OCI-LY1 (cell line): ENCODE data around the gene TEPSIN.

Experiments
- H2AFZ ChIP-seq: fragments of 200-600 bp; sonication (generic), shearing (Covaris generic); 2 replicates; pipeline ENCODE4 v1.6.0; 2014; ENCODE audit warnings: antibody characterized with exemption, mild to moderate bottlenecking, low read length
- H3F3A ChIP-seq: fragments of 200-600 bp; sonication (generic), shearing (Covaris generic); 2 replicates; pipeline ENCODE4 v1.6.0; 2014; ENCODE audit warnings: mild to moderate bottlenecking, antibody characterized with exemption, low read length, moderate library complexity; ENCODE audit not compliant: insufficient read depth
- H3K27ac ChIP-seq: fragments of 200-600 bp; sonication (generic); 2 replicates; pipeline ENCODE4 v1.5.1; 2014; ENCODE audit warnings: low read length, mixed run types, mild to moderate bottlenecking, low read depth; ENCODE audit not compliant: poor library complexity, severe bottlenecking
- H3K27me3 ChIP-seq: fragments of 200-600 bp; sonication (generic); 2 replicates; pipeline ENCODE4 v1.6.0; 2014; ENCODE audit warnings: antibody characterized with exemption, mild to moderate bottlenecking, low read length, moderate library complexity; ENCODE audit not compliant: insufficient read depth
- H3K36me3 ChIP-seq: fragments of 200-600 bp; sonication (generic); 2 replicates; pipeline ENCODE4 v1.6.1; 2014; ENCODE audit warnings: mild to moderate bottlenecking, antibody characterized with exemption, low read length, moderate library complexity, mixed read lengths; ENCODE audit not compliant: insufficient read depth
- H3K4me1 ChIP-seq: fragments of 200-600 bp; sonication (generic); 2 replicates; pipeline ENCODE4 v1.5.1; 2014; ENCODE audit warnings: mild to moderate bottlenecking, low read length, moderate library complexity; ENCODE audit not compliant: insufficient read depth, severe bottlenecking
- H3K4me2 ChIP-seq: fragments of 200-600 bp; sonication (generic), shearing (Covaris generic); 2 replicates; pipeline ENCODE4 v1.6.1; 2014; ENCODE audit warnings: low read length
- H3K4me3 ChIP-seq: fragments of 200-600 bp; sonication (generic); 2 replicates; pipeline ENCODE4 v1.5.1; 2014; ENCODE audit warnings: low read length, low read depth, mild to moderate bottlenecking, mixed read lengths; ENCODE audit not compliant: poor library complexity, severe bottlenecking
- H3K79me2 ChIP-seq: fragments of 200-600 bp; shearing (Covaris generic); 2 replicates; pipeline ENCODE4 v1.6.1; 2016; ENCODE audit warnings: mixed run types, low read length, mixed read lengths; ENCODE audit not compliant: insufficient read depth
- H3K9ac ChIP-seq: fragments of 200-600 bp; sonication (generic), shearing (Covaris generic); 2 replicates; pipeline ENCODE4 v1.6.1; 2014; ENCODE audit warnings: mild to moderate bottlenecking, low read length, mixed read lengths
- H3K9me2 ChIP-seq: fragments of 200-600 bp; sonication (generic), shearing (Covaris generic); 2 replicates; pipeline ENCODE4 v1.6.1; 2014; ENCODE audit warnings: low read depth, mild to moderate bottlenecking, low read length, mixed read lengths
- H3K9me3 ChIP-seq: fragments of 200-600 bp; shearing (Covaris generic); 2 replicates; pipeline ENCODE4 v1.6.1; 2014; ENCODE audit warnings: low read length, mixed read lengths
- H4K20me1 ChIP-seq: fragments of 200-600 bp; sonication (generic), shearing (Covaris generic); 2 replicates; pipeline ENCODE4 v1.6.0; 2016; ENCODE audit warnings: mild to moderate bottlenecking, low read length; ENCODE audit not compliant: insufficient read depth
- EZH2 ChIP-seq: fragments of 200-600 bp; sonication (generic), shearing (Covaris generic); IDR thresholded peaks from 2 replicates; pipeline ENCODE4 v1.8.0; 2017; ENCODE audit warnings: borderline replicate concordance, mixed run types, mild to moderate bottlenecking, antibody characterized with exemption, low read length, moderate library complexity, mixed read lengths
- TF ChIP-seq, protein P1 (sequence below): fragments of 200-600 bp; sonication (generic), shearing (Covaris generic); IDR thresholded peaks from 2 replicates; pipeline ENCODE4 v1.5.1; 2017; ENCODE audit warnings: mild to moderate bottlenecking, antibody characterized with exemption, low read length, moderate library complexity, mixed read lengths

The TEPSIN gene, protein sequence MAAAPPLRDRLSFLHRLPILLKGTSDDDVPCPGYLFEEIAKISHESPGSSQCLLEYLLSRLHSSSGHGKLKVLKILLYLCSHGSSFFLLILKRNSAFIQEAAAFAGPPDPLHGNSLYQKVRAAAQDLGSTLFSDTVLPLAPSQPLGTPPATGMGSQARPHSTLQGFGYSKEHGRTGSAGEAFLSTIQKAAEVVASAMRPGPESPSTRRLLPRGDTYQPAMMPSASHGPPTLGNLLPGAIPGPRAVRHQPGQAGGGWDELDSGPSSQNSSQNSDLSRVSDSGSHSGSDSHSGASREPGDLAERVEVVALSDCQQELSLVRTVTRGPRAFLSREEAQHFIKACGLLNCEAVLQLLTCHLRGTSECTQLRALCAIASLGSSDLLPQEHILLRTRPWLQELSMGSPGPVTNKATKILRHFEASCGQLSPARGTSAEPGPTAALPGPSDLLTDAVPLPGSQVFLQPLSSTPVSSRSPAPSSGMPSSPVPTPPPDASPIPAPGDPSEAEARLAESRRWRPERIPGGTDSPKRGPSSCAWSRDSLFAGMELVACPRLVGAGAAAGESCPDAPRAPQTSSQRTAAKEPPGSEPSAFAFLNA

DNA sequence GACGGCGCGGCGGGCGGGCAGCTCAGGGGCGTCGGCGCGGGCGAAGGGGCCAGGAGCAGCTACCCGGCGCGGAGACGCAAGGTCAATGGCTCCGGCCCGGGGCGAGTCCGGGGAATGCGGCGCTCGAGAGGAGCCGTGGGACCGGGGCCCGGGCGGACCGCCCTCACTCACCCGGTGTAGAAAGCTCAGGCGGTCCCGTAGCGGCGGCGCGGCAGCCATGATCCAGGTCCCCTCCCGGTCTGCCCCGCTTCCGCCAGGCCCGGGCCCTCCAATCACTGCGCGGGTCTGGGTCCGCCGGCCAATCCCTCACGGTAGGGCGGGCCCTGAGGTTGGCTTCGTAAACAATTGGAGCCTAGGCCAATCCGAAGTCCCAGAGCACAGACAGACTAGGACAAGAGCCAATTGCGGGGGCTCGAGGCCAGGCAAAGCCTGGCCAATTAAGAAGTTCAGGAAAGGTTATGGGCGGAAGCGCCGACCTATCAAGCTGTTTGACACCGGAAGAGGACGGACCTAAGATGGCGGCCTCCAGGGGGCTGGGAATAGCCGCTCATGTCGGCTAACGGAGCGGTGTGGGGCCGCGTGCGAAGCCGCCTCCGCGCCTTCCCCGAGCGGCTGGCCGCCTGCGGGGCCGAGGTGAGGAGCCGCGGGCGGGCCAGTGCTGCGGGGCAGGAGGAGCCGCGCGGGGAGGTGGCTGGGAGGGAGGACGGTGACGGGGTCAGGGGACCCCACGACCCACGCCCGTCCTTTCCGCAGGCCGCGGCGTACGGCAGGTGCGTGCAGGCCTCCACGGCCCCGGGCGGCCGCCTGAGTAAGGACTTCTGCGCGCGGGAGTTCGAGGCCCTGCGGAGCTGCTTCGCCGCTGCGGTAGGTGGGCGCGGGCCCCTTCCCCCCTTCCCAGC lies at the start of gene TEPSIN, which contains the start of gene NDUFAF8:
TEPSIN (minus strand) TSS at position 241 of the 899 bp plus-strand sequence; CDS start at position 219, 22 bp downstream.
NDUFAF8 (plus strand) TSS at position 504 of the 899 bp plus-strand sequence; CDS start at position 550, 46 bp downstream.
- Histone ChIP-seq H3K79me2 (peaks cover 7% of the 10 kb centered on the region; the same call in 1 of the 2 replicates), H3K27me3 (no peaks in the 10 kb centered on the region), H3K36me3 (peaks cover 14% of the 10 kb centered on the region), H3K9ac (peak within 1 kb of the TSS; percentile 90), H3K9me2 (no peaks in the 10 kb centered on the region), H3K9me3 (no peaks in the 10 kb centered on the region), H3F3A (no peaks in the 10 kb centered on the region), H3K4me1 (peaks cover 37% of the 10 kb centered on the region), H4K20me1 (no peaks in the 10 kb centered on the region), H3K4me3 (peak within 1 kb of the TSS; percentile 88), H2AFZ (no peak within 1 kb of the TSS), H3K27ac (peak within 1 kb of the TSS; percentile 69), H3K4me2 (peak within 1 kb of the TSS; percentile 91)
- TF ChIP-seq, protein P1, sequence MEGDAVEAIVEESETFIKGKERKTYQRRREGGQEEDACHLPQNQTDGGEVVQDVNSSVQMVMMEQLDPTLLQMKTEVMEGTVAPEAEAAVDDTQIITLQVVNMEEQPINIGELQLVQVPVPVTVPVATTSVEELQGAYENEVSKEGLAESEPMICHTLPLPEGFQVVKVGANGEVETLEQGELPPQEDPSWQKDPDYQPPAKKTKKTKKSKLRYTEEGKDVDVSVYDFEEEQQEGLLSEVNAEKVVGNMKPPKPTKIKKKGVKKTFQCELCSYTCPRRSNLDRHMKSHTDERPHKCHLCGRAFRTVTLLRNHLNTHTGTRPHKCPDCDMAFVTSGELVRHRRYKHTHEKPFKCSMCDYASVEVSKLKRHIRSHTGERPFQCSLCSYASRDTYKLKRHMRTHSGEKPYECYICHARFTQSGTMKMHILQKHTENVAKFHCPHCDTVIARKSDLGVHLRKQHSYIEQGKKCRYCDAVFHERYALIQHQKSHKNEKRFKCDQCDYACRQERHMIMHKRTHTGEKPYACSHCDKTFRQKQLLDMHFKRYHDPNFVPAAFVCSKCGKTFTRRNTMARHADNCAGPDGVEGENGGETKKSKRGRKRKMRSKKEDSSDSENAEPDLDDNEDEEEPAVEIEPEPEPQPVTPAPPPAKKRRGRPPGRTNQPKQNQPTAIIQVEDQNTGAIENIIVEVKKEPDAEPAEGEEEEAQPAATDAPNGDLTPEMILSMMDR = no peak
- TF ChIP-seq EZH2 = no peak

- H3K27me3 ChIP-seq = no peaks in the 10 kb centered on the region
- H3K79me2 ChIP-seq = no peaks in the 10 kb centered on the region
- H3K36me3 ChIP-seq = peaks cover 37% of the 10 kb centered on the region
- no peaks in the 10 kb centered on the region for H3K9me2 ChIP-seq
- no peak overlapping the region for H3K4me3 ChIP-seq
- TF ChIP-seq, protein P1 = no peak
- H3K4me2 ChIP-seq = peak overlapping the region; percentile 50; the same call in 1 of the 2 replicates
- H2AFZ ChIP-seq = no peak overlapping the region
- H3K4me1 ChIP-seq = peaks cover 44% of the 10 kb centered on the region
- no peaks in the 10 kb centered on the region for H3F3A ChIP-seq
- H3K9me3 ChIP-seq = no peaks in the 10 kb centered on the region
- H4K20me1 ChIP-seq = no peaks in the 10 kb centered on the region
- H3K27ac ChIP-seq = peak overlapping the region; percentile 71
- no peak overlapping the region; the same call in 1 of the 2 replicates for H3K9ac ChIP-seq
Measured at GRCh38 chr17:81287741-81288430, 49.0 kb upstream of the TEPSIN start.

DNA sequence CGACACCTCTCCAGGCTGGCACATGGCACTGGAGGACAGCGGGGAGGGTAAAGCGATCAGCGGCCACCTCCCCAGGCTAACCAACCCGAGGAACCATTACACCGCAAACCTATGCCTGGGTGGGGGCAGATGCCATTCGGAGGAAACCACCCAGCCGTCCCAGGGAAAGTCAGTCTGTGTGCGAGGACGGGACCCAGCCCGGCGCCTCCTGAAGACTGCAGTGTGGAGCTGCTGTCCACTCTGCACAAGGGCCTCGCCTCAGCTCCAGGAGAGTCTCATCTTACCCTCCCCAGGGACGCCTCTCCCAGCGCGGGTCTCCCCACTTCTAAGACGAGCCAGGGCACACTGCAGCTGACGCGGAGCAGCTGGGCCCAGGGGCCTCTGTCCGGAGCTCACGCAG lies 48.3 kb upstream of the TEPSIN start:
- Histone ChIP-seq H3K9me3 (no peaks in the 10 kb centered on the region), H3K4me1 (peaks cover 44% of the 10 kb centered on the region), H3K27ac (peak overlapping the region; percentile 71), H3K4me2 (peak overlapping the region; percentile 50; the same call in 1 of the 2 replicates), H3F3A (no peaks in the 10 kb centered on the region), H3K36me3 (peaks cover 37% of the 10 kb centered on the region), H3K27me3 (no peaks in the 10 kb centered on the region), H2AFZ (no peak overlapping the region), H3K79me2 (no peaks in the 10 kb centered on the region), H3K4me3 (no peak overlapping the region), H3K9ac (peak overlapping the region; percentile 26; the same call in 1 of the 2 replicates), H4K20me1 (no peaks in the 10 kb centered on the region), H3K9me2 (no peaks in the 10 kb centered on the region)
- TF ChIP-seq EZH2 = no peak
- TF ChIP-seq, protein P1 = no peak
